LNCAP (cell line): ENCODE measurements around the gene CCDC150.

Experiments
- CTCF ChIP-seq: fragments of 450-650 bp; IDR thresholded peaks from 2 replicates; pipeline ENCODE4 v1.5.1; 2017; ENCODE audit warnings: mild to moderate bottlenecking

CCDC150 gene

GRCh38 chr2:196639180-196640030 is at the start of gene CCDC150:
TSS of gene CCDC150 (plus strand) at chr2:196639715. CDS start at chr2:196639767, 52 bp downstream.
- TF ChIP-seq CTCF = peak; percentile 23; the same call in 1 of the 2 replicates

DNA sequence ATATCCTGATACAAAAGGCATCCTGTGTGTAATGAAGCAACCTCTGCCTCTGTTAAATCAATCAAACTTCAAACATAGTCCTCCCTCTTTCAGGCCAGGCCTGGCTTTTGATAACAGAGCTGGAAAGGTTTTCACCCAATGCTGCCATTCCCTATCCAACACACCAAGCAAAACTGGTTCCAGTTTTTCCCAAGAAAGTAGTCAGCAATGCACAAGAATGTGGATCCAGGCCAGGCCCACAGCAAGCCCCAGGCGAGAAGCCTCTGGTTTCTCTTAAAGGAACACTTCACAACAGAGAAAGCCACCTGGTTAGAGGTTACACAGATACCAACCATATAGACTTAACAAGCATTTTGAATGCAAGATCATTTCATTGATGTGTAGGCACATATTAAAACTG is 49.2 kb upstream of the CCDC150 start:
- TF ChIP-seq CTCF = no peak

GRCh38 chr2:196591004-196591403 is 48.5 kb upstream of the CCDC150 start:
- TF ChIP-seq CTCF = no peak

GRCh38 chr2:196591621-196592022 is 47.9 kb upstream of the CCDC150 start:
- TF ChIP-seq CTCF = no peak

- TF ChIP-seq CTCF = peak; percentile 28; the same call in 1 of the 2 replicates
These were observed 47.1 kb upstream of the CCDC150 start for GRCh38 chr2:196592331-196592910.

GRCh38 chr2:196592911-196593881 is 46.3 kb upstream of the CCDC150 start, which contains the start of gene HECW2:
TSS of gene HECW2 (minus strand) at chr2:196593554.
- peak; percentile 20; the same call in 1 of the 2 replicates for TF ChIP-seq CTCF

DNA sequence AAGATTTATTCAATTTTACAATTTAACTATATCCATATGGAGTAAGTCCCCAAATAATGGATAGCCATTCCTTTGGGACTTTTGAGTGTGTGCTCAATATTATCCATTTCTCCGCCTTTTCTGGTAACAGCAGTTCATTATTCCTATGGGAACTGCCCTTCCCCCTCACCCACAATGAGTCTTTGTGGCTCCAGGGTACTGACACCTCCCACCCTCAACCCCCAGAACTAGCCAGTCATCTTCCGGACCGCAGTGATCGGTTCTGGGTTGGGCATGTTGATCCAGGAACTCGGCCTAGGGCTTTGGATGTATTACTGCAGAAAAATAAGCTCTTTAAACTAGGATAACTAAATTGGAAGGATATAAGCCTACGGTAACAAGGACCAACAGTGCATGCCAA is 45.4 kb upstream of the CCDC150 start:
- no peak for TF ChIP-seq CTCF
